ENCODE data around the gene CDC42EP5. TPM values are rescaled to one million over a fixed set of nuclear protein-coding genes. Genes with fewer than 3 reads are reported as not detected.
"Not testable (repeated sequence)": the region's sequence is repeated elsewhere in the genome, so short reads cannot be mapped to it uniquely, and the experiment has no call there.

Gene CDC42EP5
- total RNA-seq, 1 donor from 2014 or later: not detected

- DNase-seq (peak; percentile 30), ATAC-seq (ENCODE audit: low read depth) (peak; percentile 57)
- H3K4me3 Mint-ChIP-seq: no peak overlapping the region
- H3K9me3 Mint-ChIP-seq: no peaks in the 10 kb centered on the region
- peaks cover 26% of the 10 kb centered on the region for H3K4me1 Mint-ChIP-seq
- H3K27me3 Mint-ChIP-seq: peaks cover 51% of the 10 kb centered on the region
- no peak overlapping the region for H3K27ac Mint-ChIP-seq
- no peak for TF ChIP-seq CTCF (IDR thresholded peaks at IDR 0.05)
- ChIA-PET POLR2A (no interaction called here), CTCF (interaction anchor here (0.8 kb wide), 1 partner anchor 36 kb away, joined by 4 read pairs; no protein-coding TSS in a partner anchor)
- intact Hi-C loops (cut with micrococcal nuclease): no loop called here
- no peaks in the 10 kb centered on the region for H3K36me3 Mint-ChIP-seq (ENCODE audit: low read depth)
Observed at GRCh38 chr19:54517483-54517882, 44.4 kb upstream of the CDC42EP5 start.

GRCh38 chr19:54515156-54515555 lies 42.1 kb upstream of the CDC42EP5 start:
- no peak for TF ChIP-seq CTCF (IDR thresholded peaks at IDR 0.05)
- ATAC-seq (ENCODE audit: low read depth): no peak
- no peak for DNase-seq
- H3K4me1 Mint-ChIP-seq: peaks cover 5% of the 10 kb centered on the region
- no peak overlapping the region for H3K4me3 Mint-ChIP-seq
- H3K27me3 Mint-ChIP-seq: peaks cover 45% of the 10 kb centered on the region
- intact Hi-C loops (cut with micrococcal nuclease): no loop called here
- no peaks in the 10 kb centered on the region for H3K9me3 Mint-ChIP-seq
- CTCF ChIA-PET: no interaction called here
- no peak overlapping the region for H3K27ac Mint-ChIP-seq
- H3K36me3 Mint-ChIP-seq (ENCODE audit: low read depth): no peaks in the 10 kb centered on the region
- POLR2A ChIA-PET: no interaction called here

- DNase-seq; intact Hi-C loops (cut with micrococcal nuclease); H3K9me3 Mint-ChIP-seq; H3K27ac Mint-ChIP-seq; CTCF ChIA-PET; POLR2A ChIA-PET; H3K4me3 Mint-ChIP-seq; H3K36me3 Mint-ChIP-seq (ENCODE audit: low read depth): not testable (repeated sequence)
- H3K4me1 Mint-ChIP-seq: peaks cover 23% of the 10 kb centered on the region
- peak; percentile 92 for ATAC-seq (ENCODE audit: low read depth)
- H3K27me3 Mint-ChIP-seq: peaks cover 19% of the 10 kb centered on the region
Observed at GRCh38 chr19:54509200-54509940, 36.3 kb upstream of the CDC42EP5 start.

- intact Hi-C loops (cut with micrococcal nuclease); DNase-seq; H3K4me3 Mint-ChIP-seq; H3K36me3 Mint-ChIP-seq (ENCODE audit: low read depth); CTCF ChIA-PET; H3K9me3 Mint-ChIP-seq; POLR2A ChIA-PET; ATAC-seq (ENCODE audit: low read depth); H3K27ac Mint-ChIP-seq: not testable (repeated sequence)
- Mint-ChIP-seq H3K27me3 (peaks cover 20% of the 10 kb centered on the region), H3K4me1 (peaks cover 23% of the 10 kb centered on the region)
Observed at GRCh38 chr19:54508487-54508886, 35.4 kb upstream of the CDC42EP5 start.

GRCh38 chr19:54507824-54508223 lies 34.7 kb upstream of the CDC42EP5 start:
- Mint-ChIP-seq H3K4me1 (peaks cover 23% of the 10 kb centered on the region), H3K4me3 (no peak overlapping the region)
- no peak for ATAC-seq (ENCODE audit: low read depth)

GRCh38 chr19:54507038-54507717 lies 34.1 kb upstream of the CDC42EP5 start:
- POLR2A ChIA-PET: not testable (repeated sequence)

More at GRCh38 chr19:54507824-54508223, 34.7 kb upstream of the CDC42EP5 start:
- Mint-ChIP-seq H3K36me3 (ENCODE audit: low read depth) (no peaks in the 10 kb centered on the region), H3K27me3 (peaks cover 14% of the 10 kb centered on the region), H3K27ac (no peak overlapping the region), H3K9me3 (peaks cover 2% of the 10 kb centered on the region)
- ChIA-PET POLR2A (no interaction called here), CTCF (no interaction called here)
- DNase-seq: no peak
- TF ChIP-seq CTCF (IDR thresholded peaks at IDR 0.05): no peak
- intact Hi-C loops (cut with micrococcal nuclease): no loop called here

More at GRCh38 chr19:54507038-54507717, 34.1 kb upstream of the CDC42EP5 start:
- DNase-seq; H3K27ac Mint-ChIP-seq; H3K36me3 Mint-ChIP-seq (ENCODE audit: low read depth); intact Hi-C loops (cut with micrococcal nuclease); CTCF ChIA-PET; H3K4me3 Mint-ChIP-seq; H3K9me3 Mint-ChIP-seq: not testable (repeated sequence)
- H3K4me1 Mint-ChIP-seq: peaks cover 23% of the 10 kb centered on the region
- ATAC-seq (ENCODE audit: low read depth): peak; percentile 49
- H3K27me3 Mint-ChIP-seq: peaks cover 12% of the 10 kb centered on the region
